Tibial artery (tissue), 4 donors: Measurements from ENCODE around the gene AIP.

ENCODE experiments used
- DNase-seq, 2 donors: peaks; one replicate each; pipeline ENCODE4 v3.0.0-alpha.2; 2019
- H3K27ac ChIP-seq, 2 donors: fragments of 200-600 bp; sonication (generic) in 1 of 2; 1 replicate in 1 of 2; 2 replicates in 1 of 2; pipeline ENCODE4 v1.5.1; 2018 to 2019; ENCODE audit warnings: mild to moderate bottlenecking in 1 of 2
- H3K27me3 ChIP-seq, 2 donors: fragments of 200-600 bp; sonication (generic) in 1 of 2; one replicate each; pipeline versions ENCODE4 v1.5.1 to v1.6.0; 2016 to 2019
- H3K36me3 ChIP-seq, 3 donors: fragments of 200-600 bp; sonication (generic) in 2 of 3; one replicate each; pipeline ENCODE4 v1.5.1; 2016 to 2019; ENCODE audit warnings: mild to moderate bottlenecking in 2 of 3
- H3K4me1 ChIP-seq, 4 donors: fragments of 200-600 bp; sonication (generic) in 2 of 4; 1 replicate in 3 of 4; 2 replicates in 1 of 4; pipeline ENCODE4 v1.5.1; 2016 to 2019
- H3K4me3 ChIP-seq, 2 donors: fragments of 200-600 bp; sonication (generic) in 1 of 2; 1 replicate in 1 of 2; 2 replicates in 1 of 2; pipeline ENCODE4 v1.5.1; 2018 to 2019; ENCODE audit warnings: mild to moderate bottlenecking in 2 of 2
- H3K9me3 ChIP-seq, 3 donors: fragments of 200-600 bp; sonication (generic) in 1 of 3; one replicate each; pipeline ENCODE4 v1.5.1; 2016 to 2019
- CTCF ChIP-seq, 2 experiments: fragments of 200-600 bp in 1 of 2; fragments of 450-650 bp in 1 of 2; IDR thresholded peaks; one replicate each; pipeline ENCODE4 v1.5.1; 2017 to 2019; ENCODE audit warnings: antibody characterized with exemption in 2 of 2, mild to moderate bottlenecking in 1 of 2, moderate library complexity in 1 of 2
- intact Hi-C: fragments of 100-400 bp; cut with DNase I; formaldehyde crosslinking; loops from one replicate; pipeline ENCODE4 v1.15.0; 2023; ENCODE audit warnings: low total_unique reads

AIP gene

GRCh38 chr11:67492069-67492727 lies 9.4 kb downstream of the AIP start:
- Histone ChIP-seq H3K27me3 (no peaks in the 10 kb centered on the region), H3K27ac (no peak overlapping the region), H3K4me1 (no peaks in the 10 kb centered on the region), H3K4me3 (no peak overlapping the region), H3K9me3 (no peaks in the 10 kb centered on the region), H3K36me3 (peaks cover 29 to 94% (median 86%) of the 10 kb centered on the region in 3 donors)
- intact Hi-C loops = no loop called here
- no peak for DNase-seq
- no peak for TF ChIP-seq CTCF (IDR thresholded peaks at IDR 0.05)

- intact Hi-C loops = no loop called here
- DNase-seq = no peak
- Histone ChIP-seq H3K36me3 (peaks cover 22 to 94% (median 83%) of the 10 kb centered on the region in 3 donors), H3K4me3 (no peak overlapping the region), H3K27ac (no peak overlapping the region), H3K27me3 (no peaks in the 10 kb centered on the region), H3K4me1 (no peaks in the 10 kb centered on the region), H3K9me3 (no peaks in the 10 kb centered on the region)
- TF ChIP-seq CTCF (IDR thresholded peaks at IDR 0.05) = no peak
These were observed 10.1 kb downstream of the AIP start for GRCh38 chr11:67492801-67493547.

- no peak for TF ChIP-seq CTCF (IDR thresholded peaks at IDR 0.05)
- Histone ChIP-seq H3K27me3 (no peaks in the 10 kb centered on the region), H3K36me3 (peaks cover 22 to 97% (median 82%) of the 10 kb centered on the region in 3 donors), H3K4me1 (no peaks in the 10 kb centered on the region), H3K9me3 (no peaks in the 10 kb centered on the region), H3K27ac (no peak overlapping the region), H3K4me3 (no peak overlapping the region)
- intact Hi-C loops = no loop called here
- DNase-seq = peak in 1 of 2 donors; percentile 66
These were observed 10.9 kb downstream of the AIP start for GRCh38 chr11:67493548-67494370.

GRCh38 chr11:67494371-67495233 lies 11.8 kb downstream of the AIP start:
- no peaks in the 10 kb centered on the region for H3K9me3 ChIP-seq
- H3K27me3 ChIP-seq = no peaks in the 10 kb centered on the region
- H3K27ac ChIP-seq = no peak overlapping the region
- intact Hi-C loops = no loop called here
- H3K4me1 ChIP-seq = no peaks in the 10 kb centered on the region
- no peak overlapping the region for H3K4me3 ChIP-seq
- DNase-seq = no peak
- no peak for TF ChIP-seq CTCF (IDR thresholded peaks at IDR 0.05)
- peaks cover 17 to 88% (median 74%) of the 10 kb centered on the region in 3 donors for H3K36me3 ChIP-seq
